DOHH2 (cell line): ENCODE results near the gene ELAVL1.

Source experiments
- CTCF ChIP-seq: fragments of 200-600 bp; sonication (generic); IDR thresholded peaks from one replicate; pipeline ENCODE4 v1.5.1; 2014; ENCODE audit warnings: antibody characterized with exemption, mild to moderate bottlenecking, low read depth, low read length; ENCODE audit not compliant: poor library complexity, severe bottlenecking
- EZH2phosphoT487 ChIP-seq: fragments of 200-600 bp; sonication (generic); IDR thresholded peaks from 2 replicates; pipeline ENCODE4 v1.6.1; 2017; ENCODE audit warnings: borderline replicate concordance, mild to moderate bottlenecking, antibody characterized with exemption, low read length, moderate library complexity, mixed read lengths

- TF ChIP-seq CTCF: no peak
- no peak for TF ChIP-seq EZH2phosphoT487
Observed at GRCh38 chr19:7932930-7933300, 72.5 kb downstream of the ELAVL1 start.
